Fibroblast of the aortic adventitia (primary cell): ENCODE data around the gene CCDC177. TPM values are rescaled to one million over a fixed set of nuclear protein-coding genes. Genes with fewer than 3 reads are reported as not detected.

ENCODE experiments used
- DNase-seq: peaks from one replicate; pipeline ENCODE4 v3.0.0-alpha.2; 2010; ENCODE audit warnings: low read depth
- H3K4me3 ChIP-seq: 2 replicates; pipeline ENCODE4 v1.5.1; 2011; ENCODE audit warnings: low read depth, mild to moderate bottlenecking, control low read depth, low read length, moderate library complexity
- total RNA-seq: library from RNA; depleted of rRNA; stranded (reverse); fragments of >200 nt; gene quantifications from 2 replicates; pipeline ENCODE4 v1.2.3, GENCODE V29; 2012; ENCODE audit warnings: low replicate concordance
- TF ChIP-seq, protein P1 (sequence below): IDR thresholded peaks from 2 replicates; pipeline ENCODE4 v1.5.1; 2011; ENCODE audit warnings: mild to moderate bottlenecking, low read length, control low read depth, inconsistent platforms; ENCODE audit not compliant: insufficient read depth

CCDC177 gene
- total RNA-seq, 1 donor = not detected

DNA sequence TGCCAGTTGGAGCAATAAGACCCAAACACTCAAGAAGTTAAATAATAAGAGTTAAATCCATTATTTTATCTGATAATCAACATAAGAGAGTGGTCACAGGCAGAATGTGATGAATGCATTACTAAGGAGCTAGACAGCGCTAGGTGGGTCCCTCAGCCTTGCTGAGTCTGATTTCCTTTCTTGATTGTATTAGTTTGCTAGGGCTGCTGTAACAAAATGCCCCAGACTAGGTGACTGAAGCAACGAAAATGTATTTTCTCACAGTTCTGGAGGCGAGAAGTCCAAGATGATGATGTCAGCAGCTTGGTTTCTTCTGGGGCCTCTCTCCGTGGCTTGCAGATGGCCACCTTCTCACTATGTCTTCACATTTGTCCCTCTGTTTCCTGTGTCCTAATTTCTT is 8.2 kb upstream of the CCDC177 start:
- no peak for DNase-seq
- TF ChIP-seq, protein P1, sequence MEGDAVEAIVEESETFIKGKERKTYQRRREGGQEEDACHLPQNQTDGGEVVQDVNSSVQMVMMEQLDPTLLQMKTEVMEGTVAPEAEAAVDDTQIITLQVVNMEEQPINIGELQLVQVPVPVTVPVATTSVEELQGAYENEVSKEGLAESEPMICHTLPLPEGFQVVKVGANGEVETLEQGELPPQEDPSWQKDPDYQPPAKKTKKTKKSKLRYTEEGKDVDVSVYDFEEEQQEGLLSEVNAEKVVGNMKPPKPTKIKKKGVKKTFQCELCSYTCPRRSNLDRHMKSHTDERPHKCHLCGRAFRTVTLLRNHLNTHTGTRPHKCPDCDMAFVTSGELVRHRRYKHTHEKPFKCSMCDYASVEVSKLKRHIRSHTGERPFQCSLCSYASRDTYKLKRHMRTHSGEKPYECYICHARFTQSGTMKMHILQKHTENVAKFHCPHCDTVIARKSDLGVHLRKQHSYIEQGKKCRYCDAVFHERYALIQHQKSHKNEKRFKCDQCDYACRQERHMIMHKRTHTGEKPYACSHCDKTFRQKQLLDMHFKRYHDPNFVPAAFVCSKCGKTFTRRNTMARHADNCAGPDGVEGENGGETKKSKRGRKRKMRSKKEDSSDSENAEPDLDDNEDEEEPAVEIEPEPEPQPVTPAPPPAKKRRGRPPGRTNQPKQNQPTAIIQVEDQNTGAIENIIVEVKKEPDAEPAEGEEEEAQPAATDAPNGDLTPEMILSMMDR = no peak
- no peak overlapping the region for H3K4me3 ChIP-seq

DNA sequence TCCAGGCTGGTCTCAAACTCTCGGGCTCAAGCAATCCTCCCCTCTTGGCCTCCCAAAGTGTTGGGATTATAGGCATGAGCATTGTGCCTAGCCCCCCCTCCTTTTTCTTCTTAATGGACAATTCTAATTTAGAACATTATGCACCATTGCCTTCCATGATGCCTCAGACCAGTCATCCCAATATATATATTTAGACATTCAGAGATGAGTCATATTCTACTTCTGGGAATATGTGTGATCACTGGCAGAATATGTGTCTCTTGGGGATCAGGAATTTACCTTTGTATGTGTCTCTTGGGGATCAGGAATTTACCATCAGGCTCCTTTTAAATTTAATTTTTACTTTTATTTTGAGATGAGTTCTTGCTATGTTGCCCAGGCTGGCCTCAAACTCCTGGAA is 7.5 kb upstream of the CCDC177 start:
- H3K4me3 ChIP-seq = no peak overlapping the region
- TF ChIP-seq, protein P1 = no peak
- peak; percentile 56 for DNase-seq

GRCh38 chr14:69581316-69581935 is 6.8 kb upstream of the CCDC177 start:
- TF ChIP-seq, protein P1 = no peak
- no peak for DNase-seq
- H3K4me3 ChIP-seq = no peak overlapping the region

GRCh38 chr14:69580009-69580577 is 5.4 kb upstream of the CCDC177 start:
- H3K4me3 ChIP-seq = no peak overlapping the region
- DNase-seq = peak; percentile 99
- TF ChIP-seq, protein P1 = peak; percentile 91

DNA sequence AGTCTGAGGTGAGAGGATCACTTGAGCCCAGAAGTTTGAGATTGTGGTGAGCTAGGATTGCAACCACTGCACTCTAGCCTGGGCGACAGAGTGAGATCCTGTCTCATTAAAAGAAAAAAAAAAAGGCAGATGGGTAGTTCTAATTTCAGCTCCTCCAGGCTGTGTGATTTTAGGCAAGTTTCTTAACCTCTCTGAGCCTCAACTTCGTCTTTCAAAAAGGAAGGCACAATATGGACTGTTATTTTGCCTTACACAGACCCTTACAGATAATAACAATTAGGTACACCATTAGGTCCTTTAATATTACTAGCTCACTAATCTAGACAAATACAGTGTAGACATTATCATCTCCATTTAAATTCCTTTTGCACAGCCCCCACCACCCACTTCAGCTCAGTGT is 4.8 kb upstream of the CCDC177 start:
- TF ChIP-seq, protein P1 = no peak
- no peak for DNase-seq
- no peak overlapping the region for H3K4me3 ChIP-seq

DNA sequence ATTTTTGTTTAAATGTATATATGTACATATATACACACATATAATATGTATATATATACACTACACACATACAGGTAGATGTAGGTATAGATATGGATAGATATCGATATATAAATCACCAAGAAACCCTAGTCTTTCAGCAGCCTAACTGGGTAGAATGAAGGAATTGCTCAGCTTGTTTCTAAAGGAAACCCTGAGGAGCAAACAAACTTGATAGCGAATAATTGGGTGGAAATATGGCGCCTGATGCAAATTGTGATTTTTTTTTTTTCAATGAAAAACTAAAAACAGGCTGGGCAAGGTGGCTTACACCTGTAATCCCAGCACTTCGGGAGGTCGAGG is 254 bp upstream of the CCDC177 start:
- DNase-seq = no peak
- TF ChIP-seq, protein P1 = no peak
- no peak overlapping the region for H3K4me3 ChIP-seq

GRCh38 chr14:69573831-69574262 is 824 bp downstream of the CCDC177 start:
- DNase-seq = no peak
- TF ChIP-seq, protein P1 = no peak
- H3K4me3 ChIP-seq = no peak overlapping the region
